HG03520 (cell line): ENCODE measurements around the gene TMEM101.
"Not testable (repeated sequence)": the region's sequence is repeated elsewhere in the genome, so short reads cannot be mapped to it uniquely, and the experiment has no call there.

Experiments used
- ATAC-seq: cut with Tn5 transposase; IDR thresholded peaks from one replicate; pipeline ENCODE4 v1.9.1; 2021; ENCODE audit warnings: mild to moderate bottlenecking, moderate library complexity; ENCODE audit not compliant: unreplicated experiment

TMEM101 gene

DNA sequence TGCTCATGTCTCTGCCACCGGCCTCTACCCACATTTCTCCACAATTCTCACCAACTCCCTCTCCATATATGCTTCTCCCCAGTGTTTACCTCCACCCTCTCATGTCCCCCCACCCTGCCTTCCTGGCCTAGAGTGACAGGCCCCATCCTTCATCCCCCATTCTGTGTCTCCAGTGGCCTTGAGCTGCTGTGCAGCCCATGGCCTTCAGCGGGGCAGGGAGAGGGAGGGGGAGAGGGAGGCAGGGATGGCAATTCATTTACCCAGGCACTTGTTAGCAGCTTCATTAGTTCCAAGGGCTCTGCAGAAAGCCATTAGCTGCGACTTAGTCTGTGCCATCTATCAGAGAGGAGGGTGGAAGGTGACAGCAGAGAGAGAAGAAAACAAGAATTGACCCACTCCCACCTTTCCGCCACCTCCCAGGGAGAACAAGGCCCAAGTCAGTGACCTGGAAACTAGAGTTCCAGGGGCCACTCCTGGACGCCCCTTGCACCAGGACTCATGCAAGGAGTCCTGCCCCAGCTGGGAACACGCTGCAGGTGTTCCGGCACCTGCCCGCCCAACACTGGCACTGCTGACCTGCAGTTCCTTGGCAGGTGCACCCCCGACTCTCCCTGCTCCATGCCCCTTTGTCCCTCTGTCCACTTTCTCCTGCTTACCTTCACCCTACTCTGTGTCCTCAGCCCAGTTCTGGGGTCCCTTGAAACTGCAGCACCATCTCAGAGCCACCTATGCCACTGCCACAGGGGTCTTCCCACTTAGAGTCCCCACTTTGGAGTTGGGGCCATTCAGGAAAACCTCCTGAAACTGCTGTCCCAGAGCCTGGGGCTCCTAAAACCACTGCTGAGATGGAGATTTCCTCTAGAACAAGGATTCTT, 37.6 kb downstream of the TMEM101 start:
- no peak for ATAC-seq

GRCh38 chr17:43975898-43976297, 38.9 kb downstream of the TMEM101 start:
- no peak for ATAC-seq

DNA sequence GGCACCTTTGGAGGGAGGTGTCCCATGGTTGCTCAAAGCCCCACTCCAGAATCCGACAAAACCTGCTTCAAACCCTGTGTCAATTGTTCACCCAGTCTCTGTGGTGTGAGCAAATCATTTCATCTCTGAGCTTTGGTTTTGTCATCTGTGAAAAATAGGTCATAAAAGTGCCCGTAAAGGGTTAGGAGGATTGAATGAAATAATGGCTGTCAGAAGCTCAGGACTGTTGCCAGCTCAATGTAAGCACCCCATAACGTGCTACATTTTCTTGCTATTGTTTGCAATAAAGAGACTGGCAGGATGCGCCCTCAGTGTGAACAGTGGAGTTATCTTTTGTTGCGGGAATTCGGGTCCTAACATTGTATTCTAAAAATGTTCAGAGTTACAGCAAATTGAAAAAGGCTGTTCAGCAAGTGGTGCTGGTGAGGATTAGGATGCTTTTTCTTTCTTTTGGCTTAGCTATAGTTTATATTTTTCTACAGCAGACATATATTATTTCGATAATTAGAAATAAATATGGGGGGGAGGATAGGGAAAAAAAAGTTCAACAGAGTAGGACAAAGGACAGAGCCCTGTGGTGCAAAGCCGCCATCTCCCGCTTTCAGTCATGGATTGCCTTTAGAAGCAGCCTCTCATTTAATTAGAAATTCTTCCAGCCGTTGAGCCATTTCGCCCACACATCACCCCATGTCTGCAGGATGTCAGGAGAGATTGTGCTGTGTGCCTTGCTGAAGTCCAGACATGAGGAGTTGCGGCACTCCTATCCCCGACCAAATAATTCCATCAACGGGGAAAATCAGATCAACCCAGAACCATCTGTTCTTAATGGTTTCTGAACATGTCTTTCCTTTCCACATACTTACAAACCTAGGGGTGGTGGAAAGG, 40.1 kb downstream of the TMEM101 start:
- ATAC-seq: no peak

DNA sequence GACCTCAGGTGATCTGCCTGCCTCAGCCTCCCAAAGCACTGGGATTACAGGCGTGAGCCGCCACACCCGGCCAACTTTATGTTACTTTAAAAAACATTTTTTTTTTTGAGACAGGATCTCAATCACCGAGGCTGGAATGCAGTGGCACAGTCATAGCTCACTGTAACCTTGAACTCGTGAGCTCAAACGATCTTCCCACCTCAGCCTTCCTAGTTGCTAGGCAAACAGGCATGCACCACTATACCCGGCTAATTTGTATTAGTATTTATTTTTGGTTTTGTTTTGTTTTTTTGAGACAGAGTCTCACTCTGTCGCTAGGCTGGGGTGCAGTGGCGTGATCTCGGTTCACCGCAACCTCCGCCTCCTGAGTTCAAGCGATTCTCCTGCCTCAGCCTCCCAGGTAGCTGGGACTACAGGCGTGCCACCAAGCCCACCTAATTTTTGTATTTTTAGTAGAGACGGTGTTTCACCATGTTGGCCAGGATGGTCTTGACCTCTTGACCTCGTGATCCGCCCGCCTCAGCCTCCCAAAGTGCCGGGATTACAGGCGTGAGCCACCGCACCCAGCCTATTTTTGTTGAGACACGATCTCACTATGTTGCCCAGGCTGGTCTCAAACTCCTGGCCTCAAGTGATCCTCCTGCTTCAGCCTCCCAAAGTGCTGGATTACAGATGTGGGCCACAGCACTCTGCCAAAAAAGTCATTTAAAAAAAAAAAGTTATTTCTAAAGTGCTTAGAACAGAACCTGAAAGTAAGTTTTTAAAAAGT, 42.1 kb downstream of the TMEM101 start:
- ATAC-seq: not testable (repeated sequence)

GRCh38 chr17:43971436-43971835, 43.3 kb downstream of the TMEM101 start:
- not testable (repeated sequence) for ATAC-seq

- ATAC-seq: no peak
Measured at GRCh38 chr17:43970366-43970765, 44.4 kb downstream of the TMEM101 start.

- ATAC-seq: no peak
Measured at GRCh38 chr17:43967251-43967875, 47.4 kb downstream of the TMEM101 start.

DNA sequence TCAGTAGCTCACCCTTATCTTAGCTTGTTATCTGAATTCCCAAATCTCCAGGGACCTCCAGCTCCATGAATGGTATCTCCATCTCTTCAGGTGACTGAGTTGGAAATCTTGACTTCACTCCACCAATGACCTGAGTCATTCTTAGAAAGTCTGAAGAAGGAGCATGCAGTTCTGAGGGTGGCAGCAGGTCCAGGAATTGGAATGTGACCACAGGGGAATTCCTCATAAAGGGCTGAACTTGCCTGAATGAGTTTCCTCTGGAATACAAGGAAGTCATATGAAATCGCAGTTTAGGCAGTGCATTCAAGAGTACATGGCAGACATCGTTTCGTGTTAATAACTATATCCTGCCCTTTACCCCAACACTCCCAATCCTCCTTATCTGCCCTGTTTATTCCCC, 48.5 kb downstream of the TMEM101 start:
- no peak for ATAC-seq

DNA sequence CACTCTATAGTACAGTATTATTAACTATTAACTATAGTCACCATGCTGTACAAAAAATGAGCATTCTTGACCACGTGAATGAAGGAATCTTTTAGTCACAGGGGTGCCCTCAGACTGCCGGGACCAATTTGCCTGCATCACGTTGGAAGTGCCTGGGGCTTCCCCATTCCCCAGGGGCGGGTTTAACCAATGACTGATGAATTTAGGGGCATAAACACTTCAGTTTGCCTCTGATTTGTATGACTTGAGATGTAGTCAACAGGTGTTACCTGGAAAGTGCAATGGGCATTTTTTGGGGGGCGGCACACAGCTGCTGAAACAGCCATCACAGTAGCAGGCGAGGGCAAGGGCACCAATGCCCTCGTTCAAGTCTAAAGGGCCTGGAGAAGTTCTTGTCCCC, 52.3 kb downstream of the TMEM101 start:
- ATAC-seq: no peak

GRCh38 chr17:43961954-43962353, 52.8 kb downstream of the TMEM101 start:
- no peak for ATAC-seq

- not testable (repeated sequence) for ATAC-seq
Measured at GRCh38 chr17:43961292-43961691, 53.5 kb downstream of the TMEM101 start.
